HUES64 (cell line): ENCODE results near the gene TTYH1.

Source experiments
- H3K27ac ChIP-seq: 2 replicates; pipeline ENCODE4 v1.7.0; 2013; ENCODE audit warnings: low read depth, low read length, inconsistent platforms
- H3K27me3 ChIP-seq: 2 replicates; pipeline ENCODE4 v1.6.1; 2013; ENCODE audit warnings: mild to moderate bottlenecking, low read length; ENCODE audit not compliant: insufficient read depth
- H3K36me3 ChIP-seq: 2 replicates; pipeline ENCODE4 v1.6.1; 2013; ENCODE audit warnings: mild to moderate bottlenecking, low read length; ENCODE audit not compliant: insufficient read depth
- H3K4me1 ChIP-seq: 2 replicates; pipeline ENCODE4 v1.6.1; 2013; ENCODE audit warnings: mild to moderate bottlenecking, low read length, moderate library complexity; ENCODE audit not compliant: insufficient read depth
- H3K4me3 ChIP-seq: 2 replicates; pipeline ENCODE4 v1.5.1; 2013; ENCODE audit warnings: mild to moderate bottlenecking, low read length, moderate library complexity
- H3K9ac ChIP-seq: 2 replicates; pipeline ENCODE4 v1.6.1; 2013; ENCODE audit warnings: mild to moderate bottlenecking, low read depth, low read length
- H3K9me3 ChIP-seq: 2 replicates; pipeline ENCODE4 v1.6.1; 2013; ENCODE audit warnings: low read depth, low read length; ENCODE audit not compliant: insufficient read depth
- WGBS: fragments of 150-250, 120-280 bp; methylation state at CpG from one replicate; pipeline ENCODE4 v1.1.7; 2013; ENCODE audit warnings: missing lambda C conversion rate; 5-methylcytosine and 5-hydroxymethylcytosine counted together

Gene TTYH1

DNA sequence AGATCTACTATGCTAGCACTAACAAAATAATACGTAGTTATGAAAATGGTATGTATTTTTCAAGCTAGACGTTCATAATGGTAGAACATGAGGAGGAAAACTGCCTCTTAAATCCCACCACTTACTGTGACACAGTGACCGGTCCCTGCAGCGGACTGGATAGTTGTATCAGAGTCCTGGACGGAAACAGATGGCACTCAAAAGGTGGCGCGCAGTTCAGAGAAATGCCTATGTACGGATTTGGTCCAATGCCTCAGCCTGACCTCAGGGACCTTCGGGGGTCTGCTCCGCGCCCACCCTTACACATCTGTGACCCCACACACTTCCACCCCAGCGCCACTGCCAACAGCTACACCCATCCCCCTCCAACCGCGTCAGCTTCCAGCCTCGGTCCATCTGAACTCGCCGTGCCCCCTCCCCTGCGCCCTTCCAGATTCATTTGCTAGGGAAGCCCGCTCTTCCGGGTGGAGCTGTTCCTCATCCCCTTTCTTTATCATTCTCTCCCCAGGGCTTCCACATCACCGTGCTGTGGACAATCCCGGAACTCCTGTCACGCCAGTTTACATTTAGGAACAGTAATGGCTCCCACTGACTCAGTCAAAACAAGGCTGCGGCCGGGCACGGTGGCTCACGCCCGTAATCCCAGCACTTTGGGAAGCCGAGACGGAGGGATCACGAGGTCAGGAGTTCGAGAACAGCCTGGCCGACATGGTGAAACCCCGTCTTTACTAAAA, 32.9 kb downstream of the TTYH1 start:
- peaks cover 44% of the 10 kb centered on the region for H3K36me3 ChIP-seq
- H3K9ac ChIP-seq, result peak overlapping the region; percentile 91
- H3K4me1 ChIP-seq, result peaks cover 4% of the 10 kb centered on the region; the same call in 1 of the 2 replicates
- H3K27me3 ChIP-seq, result no peaks in the 10 kb centered on the region
- H3K4me3 ChIP-seq, result peak overlapping the region; percentile 91
- no peaks in the 10 kb centered on the region for H3K9me3 ChIP-seq
- H3K27ac ChIP-seq, result peak overlapping the region; percentile 91; the same call in 1 of the 2 replicates
- WGBS, result 2% methylated on average over 33 of the region's 34 CpGs

- Histone ChIP-seq H3K9ac (peak within 1 kb of the TSS; percentile 91), H3K27me3 (no peaks in the 10 kb centered on the region), H3K36me3 (peaks cover 50% of the 10 kb centered on the region), H3K9me3 (no peaks in the 10 kb centered on the region), H3K27ac (peak within 1 kb of the TSS; percentile 91), H3K4me1 (peaks cover 4% of the 10 kb centered on the region; the same call in 1 of the 2 replicates), H3K4me3 (peak within 1 kb of the TSS; percentile 91)
- WGBS, result under 1% methylated on average over 96 of the region's 96 CpGs
Measured at GRCh38 chr19:54448774-54449700, 33.8 kb downstream of the TTYH1 start, which contains the start of gene LENG8. Gene LENG8 (plus strand): TSS chr19:54449199. CDS start chr19:54451345, 2,146 bp downstream.

- H3K27me3 ChIP-seq, result no peaks in the 10 kb centered on the region
- WGBS, result under 1% methylated on average over 21 of the region's 21 CpGs
- H3K4me1 ChIP-seq, result peaks cover 4% of the 10 kb centered on the region; the same call in 1 of the 2 replicates
- H3K27ac ChIP-seq, result peak overlapping the region; percentile 91
- no peaks in the 10 kb centered on the region for H3K9me3 ChIP-seq
- peaks cover 52% of the 10 kb centered on the region for H3K36me3 ChIP-seq
- peak overlapping the region; percentile 91 for H3K9ac ChIP-seq
- peak overlapping the region; percentile 91 for H3K4me3 ChIP-seq
Measured at GRCh38 chr19:54449701-54450069, 34.4 kb downstream of the TTYH1 start.

- Histone ChIP-seq H3K36me3 (peaks cover 57% of the 10 kb centered on the region), H3K27me3 (no peaks in the 10 kb centered on the region), H3K9me3 (no peaks in the 10 kb centered on the region), H3K9ac (no peak overlapping the region), H3K4me1 (peaks cover 4% of the 10 kb centered on the region; the same call in 1 of the 2 replicates), H3K27ac (no peak overlapping the region), H3K4me3 (no peak overlapping the region)
- WGBS, result 95% methylated on average over 9 of the region's 9 CpGs
Measured at GRCh38 chr19:54451331-54451871, 36.1 kb downstream of the TTYH1 start.

- Histone ChIP-seq H3K9me3 (no peaks in the 10 kb centered on the region), H3K27me3 (no peaks in the 10 kb centered on the region), H3K36me3 (peaks cover 63% of the 10 kb centered on the region), H3K9ac (no peak overlapping the region), H3K4me3 (no peak overlapping the region), H3K4me1 (peaks cover 4% of the 10 kb centered on the region; the same call in 1 of the 2 replicates), H3K27ac (no peak overlapping the region)
- WGBS, result 96% methylated on average over 11 of the region's 11 CpGs
Measured at GRCh38 chr19:54451997-54452396, 36.7 kb downstream of the TTYH1 start.

DNA sequence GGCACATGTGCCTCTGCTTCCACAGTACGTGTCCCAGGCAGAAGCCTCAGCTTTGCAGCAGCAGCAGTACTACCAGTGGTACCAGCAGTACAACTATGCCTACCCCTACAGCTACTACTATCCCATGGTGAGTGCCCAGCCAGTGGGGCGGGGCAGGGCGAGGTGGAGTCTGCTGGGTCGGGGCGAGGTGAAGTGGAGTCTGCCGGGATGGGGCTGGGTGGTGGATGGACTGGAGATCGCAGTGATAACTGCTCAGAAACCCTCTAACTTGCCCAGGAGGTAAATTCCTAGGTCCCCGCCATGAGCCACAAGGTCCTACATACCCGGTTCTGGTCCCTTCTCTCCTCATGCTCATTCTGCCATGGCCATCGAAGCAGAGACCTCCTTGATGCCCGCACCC, 37.4 kb downstream of the TTYH1 start:
- Histone ChIP-seq H3K27me3 (no peaks in the 10 kb centered on the region), H3K36me3 (peaks cover 69% of the 10 kb centered on the region), H3K4me3 (no peak overlapping the region), H3K9ac (no peak overlapping the region), H3K9me3 (no peaks in the 10 kb centered on the region), H3K4me1 (peaks cover 4% of the 10 kb centered on the region; the same call in 1 of the 2 replicates), H3K27ac (no peak overlapping the region)
- 97% methylated on average over 11 of the region's 11 CpGs for WGBS

- Histone ChIP-seq H3K4me1 (peaks cover 4% of the 10 kb centered on the region; the same call in 1 of the 2 replicates), H3K4me3 (no peak overlapping the region), H3K36me3 (peaks cover 85% of the 10 kb centered on the region), H3K27me3 (no peaks in the 10 kb centered on the region), H3K27ac (no peak overlapping the region), H3K9ac (no peak overlapping the region), H3K9me3 (no peaks in the 10 kb centered on the region)
- 96% methylated on average over 31 of the region's 31 CpGs for WGBS
Measured at GRCh38 chr19:54453921-54454780, 38.9 kb downstream of the TTYH1 start.

DNA sequence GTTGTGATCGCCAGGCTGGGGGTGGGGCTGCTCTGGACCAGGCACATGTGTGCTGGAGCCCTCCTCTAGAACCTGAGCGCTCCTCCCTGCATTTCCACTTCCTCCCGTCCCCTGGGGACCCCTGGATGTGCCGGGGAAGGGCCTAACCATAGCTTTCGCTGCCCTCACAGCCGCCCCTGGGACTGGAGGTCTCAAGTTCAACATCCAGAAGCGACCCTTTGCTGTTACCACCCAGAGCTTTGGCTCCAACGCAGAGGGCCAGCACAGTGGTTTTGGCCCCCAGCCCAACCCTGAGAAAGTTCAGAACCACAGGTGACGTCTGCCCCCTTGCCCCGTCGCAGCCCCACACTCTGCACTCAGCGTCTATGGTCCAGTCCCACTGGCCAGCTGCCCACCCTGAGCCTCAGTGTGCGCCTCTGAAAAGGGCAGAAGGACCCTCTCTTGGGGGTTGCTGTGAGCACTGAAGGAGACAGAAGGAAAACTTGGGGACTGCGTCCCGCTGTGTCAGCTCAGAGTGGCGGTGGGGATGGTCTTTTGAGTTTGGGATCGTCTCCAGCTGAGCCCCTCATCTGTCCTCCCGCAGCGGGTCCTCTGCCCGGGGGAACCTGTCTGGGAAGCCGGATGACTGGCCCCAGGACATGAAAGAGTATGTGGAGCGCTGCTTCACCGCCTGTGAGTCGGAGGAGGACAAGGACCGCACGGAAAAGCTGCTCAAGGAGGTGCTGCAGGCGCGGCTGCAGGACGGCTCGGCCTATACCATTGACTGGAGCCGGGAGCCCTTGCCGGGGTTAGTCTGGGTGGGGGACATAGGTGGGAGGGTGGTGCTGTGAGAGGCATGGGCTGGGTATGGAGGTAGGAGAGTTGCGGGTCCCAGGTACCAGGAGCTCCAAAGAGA, 39.8 kb downstream of the TTYH1 start:
- 96% methylated on average over 33 of the region's 33 CpGs for WGBS
- peaks cover 93% of the 10 kb centered on the region for H3K36me3 ChIP-seq
- no peaks in the 10 kb centered on the region for H3K27me3 ChIP-seq
- no peaks in the 10 kb centered on the region for H3K9me3 ChIP-seq
- H3K4me1 ChIP-seq, result peaks cover 4% of the 10 kb centered on the region; the same call in 1 of the 2 replicates
- H3K9ac ChIP-seq, result no peak overlapping the region
- H3K27ac ChIP-seq, result no peak overlapping the region
- no peak overlapping the region for H3K4me3 ChIP-seq

GRCh38 chr19:54455786-54456422, 40.6 kb downstream of the TTYH1 start:
- Histone ChIP-seq H3K9me3 (no peaks in the 10 kb centered on the region), H3K4me1 (no peaks in the 10 kb centered on the region), H3K36me3 (peaks cover 96% of the 10 kb centered on the region), H3K9ac (no peak overlapping the region), H3K27me3 (no peaks in the 10 kb centered on the region), H3K4me3 (no peak overlapping the region), H3K27ac (no peak overlapping the region)
- WGBS, result 96% methylated on average over 39 of the region's 40 CpGs
